ENCODE measurements around the gene CEMIP2.

The CEMIP2 gene

GRCh38 chr9:71755869-71756268, 12.4 kb downstream of the CEMIP2 start:
- no peak for DNase-seq (ENCODE audit: low read depth, low spot score)
- CTCF ChIA-PET: no interaction called here
- no peak for TF ChIP-seq CTCF (IDR thresholded peaks at IDR 0.05; ENCODE audit: insufficient read depth, low read length, missing control alignments)
- H3K4me3 ChIP-seq (ENCODE audit: low read depth, low read length): no peak overlapping the region
- POLR2A ChIA-PET: no interaction called here

- H3K4me3 ChIP-seq (ENCODE audit: low read depth, low read length): no peak overlapping the region
- ChIA-PET CTCF (no interaction called here), POLR2A (interaction anchor here (0.7 kb wide), 1 partner anchor 168 kb away, joined by 3 read pairs; no protein-coding TSS in a partner anchor)
- no peak for DNase-seq (ENCODE audit: low read depth, low spot score)
- TF ChIP-seq CTCF (IDR thresholded peaks at IDR 0.05; ENCODE audit: insufficient read depth, low read length, missing control alignments): no peak
Observed at GRCh38 chr9:71755230-71755629, 13.1 kb downstream of the CEMIP2 start.

- no peak overlapping the region for H3K4me3 ChIP-seq (ENCODE audit: low read depth, low read length)
- ChIA-PET POLR2A (no interaction called here), CTCF (no interaction called here)
- DNase-seq (ENCODE audit: low read depth, low spot score): no peak
- no peak for TF ChIP-seq CTCF (IDR thresholded peaks at IDR 0.05; ENCODE audit: insufficient read depth, low read length, missing control alignments)
Observed at GRCh38 chr9:71754151-71754550, 14.2 kb downstream of the CEMIP2 start.

- TF ChIP-seq CTCF (IDR thresholded peaks at IDR 0.05; ENCODE audit: insufficient read depth, low read length, missing control alignments): no peak
- no peak overlapping the region for H3K4me3 ChIP-seq (ENCODE audit: low read depth, low read length)
- no peak for DNase-seq (ENCODE audit: low read depth, low spot score)
- CTCF ChIA-PET: interaction anchor here (1.6 to 1.7 kb wide), 2 partner anchors 8 to 54 kb away, joined by 4 to 7 read pairs; no protein-coding TSS in a partner anchor
- POLR2A ChIA-PET: no interaction called here
Observed at GRCh38 chr9:71752928-71753327, 15.4 kb downstream of the CEMIP2 start.

GRCh38 chr9:71752352-71752751, 16.0 kb downstream of the CEMIP2 start:
- no peak for TF ChIP-seq CTCF (IDR thresholded peaks at IDR 0.05; ENCODE audit: insufficient read depth, low read length, missing control alignments)
- POLR2A ChIA-PET: no interaction called here
- CTCF ChIA-PET: interaction anchor here (0.9 to 1.7 kb wide), 3 partner anchors 9 to 54 kb away, joined by 3 to 7 read pairs (median 4); no protein-coding TSS in a partner anchor
- no peak for DNase-seq (ENCODE audit: low read depth, low spot score)
- no peak overlapping the region for H3K4me3 ChIP-seq (ENCODE audit: low read depth, low read length)

GRCh38 chr9:71748280-71748743, 20.0 kb downstream of the CEMIP2 start:
- H3K4me3 ChIP-seq (ENCODE audit: low read depth, low read length): no peak overlapping the region
- CTCF ChIA-PET: interaction anchor here (1.1 to 2.2 kb wide), 7 partner anchors 12 to 144 kb away, joined by 3 to 7 read pairs (median 4); no protein-coding TSS in a partner anchor
- TF ChIP-seq CTCF (IDR thresholded peaks at IDR 0.05; ENCODE audit: insufficient read depth, low read length, missing control alignments): no peak
- DNase-seq (ENCODE audit: low read depth, low spot score): peak; percentile 59
- POLR2A ChIA-PET: interaction anchor here (0.6 to 1.2 kb wide), 2 partner anchors 19 to 20 kb away, joined by 3 read pairs; partner anchors contain the start of gene CEMIP2

Measured in AG04449 (cell line).